HepG2 (cell line): ENCODE measurements around the gene KRTAP10-5. TPM values are rescaled to one million over a fixed set of nuclear protein-coding genes. Genes with fewer than 3 reads are reported as not detected.

Source experiments
- AKAP8 ChIP-seq: sonication (generic); formaldehyde crosslinking; IDR thresholded peaks from 2 replicates; pipeline ENCODE4 v1.5.1; 2020; ENCODE audit warnings: mild to moderate bottlenecking, missing genetic modification reagents
- CHD4 ChIP-seq: fragments of 200-600 bp; sonication (generic); IDR thresholded peaks from 2 replicates; pipeline ENCODE4 v1.7.0; 2017; ENCODE audit warnings: mild to moderate bottlenecking, low read length, borderline replicate concordance
- DMAP1 ChIP-seq: IDR thresholded peaks from 2 replicates; pipeline ENCODE4 v1.6.1; 2016
- FOSL1 ChIP-seq: sonication (generic); formaldehyde crosslinking; IDR thresholded peaks from 2 replicates; pipeline ENCODE4 v1.9.0; 2021; ENCODE audit warnings: missing genetic modification reagents, borderline replicate concordance
- HDAC6 ChIP-seq: fragments of 200-600 bp; sonication (generic); IDR thresholded peaks from 2 replicates; pipeline ENCODE4 v1.7.0; 2017; ENCODE audit warnings: mild to moderate bottlenecking, antibody characterized with exemption, low read length, low read depth
- HNF4A ChIP-seq: sonication (generic); formaldehyde crosslinking; IDR thresholded peaks from 2 replicates; pipeline ENCODE4 v1.4.0; 2020; ENCODE audit warnings: missing genetic modification reagents
- HNF4G ChIP-seq, 2 experiments: sonication (generic) in 1 of 2; formaldehyde crosslinking in 1 of 2; IDR thresholded peaks; 2 replicates each; pipeline versions ENCODE4 v1.4.0 to v1.6.1; 2011 to 2020; ENCODE audit warnings: borderline replicate concordance in 2 of 2, low read depth in 2 of 2, mild to moderate bottlenecking in 2 of 2, low read length in 1 of 2, missing genetic modification reagents in 1 of 2, moderate library complexity in 1 of 2
- KLF13 ChIP-seq: sonication (generic); formaldehyde crosslinking; IDR thresholded peaks from 2 replicates; pipeline ENCODE4 v1.4.0; 2020; ENCODE audit warnings: mild to moderate bottlenecking, missing genetic modification reagents
- NFE2L2 ChIP-seq: fragments of 150-350 bp; IDR thresholded peaks from 2 replicates; pipeline ENCODE4 v1.6.1; 2014; ENCODE audit warnings: low read length
- NFYB ChIP-seq: sonication (generic); formaldehyde crosslinking; IDR thresholded peaks from 2 replicates; pipeline ENCODE4 v1.4.0; 2020; ENCODE audit warnings: missing genetic modification reagents
- PRDM10 ChIP-seq: sonication (generic); formaldehyde crosslinking; IDR thresholded peaks from 2 replicates; pipeline ENCODE4 v1.4.0; 2020; ENCODE audit warnings: low read depth, missing genetic modification reagents
- SIX1 ChIP-seq: sonication (generic); formaldehyde crosslinking; IDR thresholded peaks from 2 replicates; pipeline ENCODE4 v1.4.0; 2020; ENCODE audit warnings: missing genetic modification reagents, borderline replicate concordance
- TAF15 ChIP-seq: fragments of 200-400 bp; formaldehyde crosslinking; IDR thresholded peaks from one replicate; pipeline ENCODE4 v1.6.1; 2018; ENCODE audit warnings: mild to moderate bottlenecking, low read depth, low read length; ENCODE audit not compliant: poor library complexity, severe bottlenecking
- USF2 ChIP-seq, 2 experiments: sonication (generic) in 1 of 2; formaldehyde crosslinking in 1 of 2; IDR thresholded peaks; 2 replicates each; pipeline versions ENCODE4 v1.5.1 to v1.6.1; 2011 to 2020; ENCODE audit warnings: borderline replicate concordance in 1 of 2, low read depth in 1 of 2, low read length in 1 of 2, mild to moderate bottlenecking in 1 of 2, missing genetic modification reagents in 1 of 2, moderate library complexity in 1 of 2
- ZBTB4 ChIP-seq: sonication (generic); formaldehyde crosslinking; IDR thresholded peaks from 2 replicates; pipeline ENCODE4 v1.4.0; 2020; ENCODE audit warnings: missing genetic modification reagents, mild to moderate bottlenecking, borderline replicate concordance
- ZFX ChIP-seq: sonication (generic); formaldehyde crosslinking; IDR thresholded peaks from 2 replicates; pipeline ENCODE4 v1.4.0; 2020; ENCODE audit warnings: mild to moderate bottlenecking, low read depth, missing genetic modification reagents, moderate library complexity
- ZNF225 ChIP-seq: sonication (generic); formaldehyde crosslinking; IDR thresholded peaks from 2 replicates; pipeline ENCODE4 v1.4.0; 2020; ENCODE audit warnings: mild to moderate bottlenecking, missing genetic modification reagents
- ZNF3 ChIP-seq: IDR thresholded peaks from 2 replicates; pipeline ENCODE4 v1.7.0; 2017; ENCODE audit warnings: inconsistent platforms
- ZNF451 ChIP-seq: sonication (generic); formaldehyde crosslinking; IDR thresholded peaks from 2 replicates; pipeline ENCODE4 v1.5.0; 2020; ENCODE audit warnings: mild to moderate bottlenecking, missing genetic modification reagents
- polyA plus RNA-seq, 8 experiments: library from polyadenylated mRNA; depleted of rRNA in 3 of 8; stranded (reverse) in 7 of 8; unstranded in 1 of 8; fragments of >200 nt; fragmentation: Illumina TruSeq in 4 of 8; extraction: Trizol in 4 of 8; gene quantifications; 2 replicates each; pipeline versions ENCODE4 v1.2.1 to v1.2.3, GENCODE V29; 2011 to 2016; ENCODE audit warnings: low read depth in 4 of 8, missing spikeins in 1 of 8, mixed read lengths in 1 of 8; ENCODE audit not compliant: insufficient read depth in 1 of 8
- total RNA-seq, 5 experiments: library from RNA; depleted of rRNA; stranded (reverse); fragments of >200 nt; fragmentation: Illumina TruSeq; extraction: Trizol; gene quantifications; 2 replicates each; pipeline ENCODE4 v1.2.3, GENCODE V29; 2016; ENCODE audit warnings: low read depth in 1 of 5

KRTAP10-5 gene
- total and polyA plus RNA-seq, 2 of the 13 experiments (the other 11 are each of a cell fraction or from before 2014, with no cell fraction given), result not detected

- TF ChIP-seq PRDM10 (CRISPR knock-in tag), result no peak; the same call in 1 of the 2 replicates
- TF ChIP-seq TAF15, result no peak
- TF ChIP-seq FOSL1 (CRISPR knock-in tag), result no peak
- no peak for TF ChIP-seq HDAC6
- peak; percentile 25; the same call in 1 of the 2 replicates for TF ChIP-seq CHD4
- no peak for TF ChIP-seq USF2 (IDR thresholded peaks at IDR 0.05; ENCODE audit: low read depth, low read length)
- peak; percentile 54; the same call in 1 of the 2 replicates for TF ChIP-seq USF2 (CRISPR knock-in tag; IDR thresholded peaks at IDR 0.05; ENCODE audit: borderline replicate concordance)
- TF ChIP-seq ZNF3 (CRISPR knock-in tag), result no peak
- TF ChIP-seq NFE2L2, result no peak
- peak; percentile 77 for TF ChIP-seq ZFX (CRISPR knock-in tag)
- TF ChIP-seq DMAP1, result peak; percentile 43; the same call in 1 of the 2 replicates
- peak; percentile 50; the same call in 1 of the 2 replicates for TF ChIP-seq ZNF451
- TF ChIP-seq HNF4G (IDR thresholded peaks at IDR 0.05; ENCODE audit: borderline replicate concordance, low read depth, low read length), result no peak; the same call in 1 of the 2 replicates
- peak; percentile 87; the same call in 1 of the 2 replicates for TF ChIP-seq HNF4G (CRISPR knock-in tag; IDR thresholded peaks at IDR 0.05; ENCODE audit: borderline replicate concordance, low read depth)
- TF ChIP-seq AKAP8 (CRISPR knock-in tag), result no peak; the same call in 1 of the 2 replicates
- peak; percentile 98 for TF ChIP-seq HNF4A (CRISPR knock-in tag)
- TF ChIP-seq ZBTB4 (CRISPR knock-in tag), result peak; percentile 66; the same call in 1 of the 2 replicates
- peak; percentile 100 for TF ChIP-seq SIX1 (CRISPR knock-in tag)
- TF ChIP-seq ZNF225 (CRISPR knock-in tag), result no peak
- no peak for TF ChIP-seq NFYB (CRISPR knock-in tag)
- no peak for TF ChIP-seq KLF13
Observed at GRCh38 chr21:44593598-44594405, 13.4 kb upstream of the KRTAP10-5 start (continued).
